ENCODE data around the gene WDR45B. TPM values are rescaled to one million over a fixed set of nuclear protein-coding genes. Genes with fewer than 3 reads are reported as not detected.

The WDR45B gene
- total and polyA plus RNA-seq, 9 donors = 51.9 to 71.6 (median 62.2) TPM

- DNase-seq = no peak
- Histone ChIP-seq H3K4me3 (ENCODE audit: low read length) (no peak overlapping the region), H3K27me3 (ENCODE audit: control insufficient read depth, insufficient read depth, low read length) (no peaks in the 10 kb centered on the region), H3K9me3 (replicated peaks; ENCODE audit: control insufficient read depth, low read depth, low read length) (no peaks in the 10 kb centered on the region), H3K4me1 (ENCODE audit: control insufficient read depth, insufficient read depth, low read length) (peaks cover 4% of the 10 kb centered on the region), H3K27ac (ENCODE audit: low read length) (no peak overlapping the region), H3K36me3 (ENCODE audit: control insufficient read depth, insufficient read depth, low read length) (peaks cover 75% of the 10 kb centered on the region)
- WGBS (ENCODE audit: insufficient coverage) = 73% methylated on average over 16 of the region's 22 CpGs
These were observed 32.1 kb downstream of the WDR45B start for GRCh38 chr17:82616021-82616711.

GRCh38 chr17:82615084-82616020, 32.9 kb downstream of the WDR45B start:
- 88% methylated on average over 42 of the region's 45 CpGs for WGBS (ENCODE audit: insufficient coverage)
- Histone ChIP-seq H3K4me1 (ENCODE audit: control insufficient read depth, insufficient read depth, low read length) (peaks cover 4% of the 10 kb centered on the region), H3K27ac (ENCODE audit: low read length) (no peak overlapping the region), H3K36me3 (ENCODE audit: control insufficient read depth, insufficient read depth, low read length) (peaks cover 74% of the 10 kb centered on the region), H3K4me3 (ENCODE audit: low read length) (no peak overlapping the region), H3K27me3 (ENCODE audit: control insufficient read depth, insufficient read depth, low read length) (no peaks in the 10 kb centered on the region), H3K9me3 (replicated peaks; ENCODE audit: control insufficient read depth, low read depth, low read length) (no peaks in the 10 kb centered on the region)
- DNase-seq = no peak

GRCh38 chr17:82614095-82614631, 34.1 kb downstream of the WDR45B start:
- no peak overlapping the region for H3K27ac ChIP-seq (ENCODE audit: low read length)
- WGBS (ENCODE audit: insufficient coverage) = 83% methylated on average over 8 of the region's 22 CpGs
- peaks cover 4% of the 10 kb centered on the region for H3K4me1 ChIP-seq (ENCODE audit: control insufficient read depth, insufficient read depth, low read length)
- H3K27me3 ChIP-seq (ENCODE audit: control insufficient read depth, insufficient read depth, low read length) = no peaks in the 10 kb centered on the region
- H3K9me3 ChIP-seq (replicated peaks; ENCODE audit: control insufficient read depth, low read depth, low read length) = no peaks in the 10 kb centered on the region
- peaks cover 70% of the 10 kb centered on the region for H3K36me3 ChIP-seq (ENCODE audit: control insufficient read depth, insufficient read depth, low read length)
- no peak for DNase-seq
- H3K4me3 ChIP-seq (ENCODE audit: low read length) = no peak overlapping the region

GRCh38 chr17:82613283-82614094, 34.8 kb downstream of the WDR45B start:
- WGBS (ENCODE audit: insufficient coverage) = 78% methylated on average over 37 of the region's 37 CpGs
- DNase-seq = no peak
- peaks cover 67% of the 10 kb centered on the region for H3K36me3 ChIP-seq (ENCODE audit: control insufficient read depth, insufficient read depth, low read length)
- no peak overlapping the region for H3K4me3 ChIP-seq (ENCODE audit: low read length)
- no peak overlapping the region for H3K27ac ChIP-seq (ENCODE audit: low read length)
- no peaks in the 10 kb centered on the region for H3K9me3 ChIP-seq (replicated peaks; ENCODE audit: control insufficient read depth, low read depth, low read length)
- no peaks in the 10 kb centered on the region for H3K27me3 ChIP-seq (ENCODE audit: control insufficient read depth, insufficient read depth, low read length)
- H3K4me1 ChIP-seq (ENCODE audit: control insufficient read depth, insufficient read depth, low read length) = peaks cover 4% of the 10 kb centered on the region

- DNase-seq = peak; percentile 65
- peaks cover 56% of the 10 kb centered on the region for H3K36me3 ChIP-seq (ENCODE audit: control insufficient read depth, insufficient read depth, low read length)
These were observed 36.8 kb downstream of the WDR45B start for GRCh38 chr17:82611140-82612058.

GRCh38 chr17:82609655-82610054, 38.6 kb downstream of the WDR45B start:
- no peak overlapping the region for H3K4me3 ChIP-seq (ENCODE audit: low read length)
- peaks cover 54% of the 10 kb centered on the region for H3K36me3 ChIP-seq (ENCODE audit: control insufficient read depth, insufficient read depth, low read length)
- H3K27ac ChIP-seq (ENCODE audit: low read length) = no peak overlapping the region
- H3K9me3 ChIP-seq (replicated peaks; ENCODE audit: control insufficient read depth, low read depth, low read length) = no peaks in the 10 kb centered on the region
- no peaks in the 10 kb centered on the region for H3K27me3 ChIP-seq (ENCODE audit: control insufficient read depth, insufficient read depth, low read length)
- H3K4me1 ChIP-seq (ENCODE audit: control insufficient read depth, insufficient read depth, low read length) = peaks cover 4% of the 10 kb centered on the region
- DNase-seq = no peak
- 80% methylated on average over 1 of the region's 4 CpGs for WGBS (ENCODE audit: insufficient coverage)

More at GRCh38 chr17:82611140-82612058, 36.8 kb downstream of the WDR45B start:
- Histone ChIP-seq H3K4me1 (ENCODE audit: control insufficient read depth, insufficient read depth, low read length) (peaks cover 4% of the 10 kb centered on the region), H3K4me3 (ENCODE audit: low read length) (no peak overlapping the region), H3K27ac (ENCODE audit: low read length) (no peak overlapping the region), H3K9me3 (replicated peaks; ENCODE audit: control insufficient read depth, low read depth, low read length) (no peaks in the 10 kb centered on the region), H3K27me3 (ENCODE audit: control insufficient read depth, insufficient read depth, low read length) (no peaks in the 10 kb centered on the region)
- WGBS (ENCODE audit: insufficient coverage) = 40% methylated on average over 7 of the region's 21 CpGs

GRCh38 chr17:82608816-82609215, 39.4 kb downstream of the WDR45B start:
- no peaks in the 10 kb centered on the region for H3K27me3 ChIP-seq (ENCODE audit: control insufficient read depth, insufficient read depth, low read length)
- DNase-seq = no peak
- WGBS (ENCODE audit: insufficient coverage) = 70% methylated on average over 5 of the region's 5 CpGs
- peaks cover 5% of the 10 kb centered on the region for H3K4me1 ChIP-seq (ENCODE audit: control insufficient read depth, insufficient read depth, low read length)
- no peak overlapping the region for H3K27ac ChIP-seq (ENCODE audit: low read length)
- no peaks in the 10 kb centered on the region for H3K9me3 ChIP-seq (replicated peaks; ENCODE audit: control insufficient read depth, low read depth, low read length)
- H3K4me3 ChIP-seq (ENCODE audit: low read length) = no peak overlapping the region
- peaks cover 53% of the 10 kb centered on the region for H3K36me3 ChIP-seq (ENCODE audit: control insufficient read depth, insufficient read depth, low read length)

GRCh38 chr17:82605939-82606600, 42.2 kb downstream of the WDR45B start:
- Histone ChIP-seq H3K9me3 (replicated peaks; ENCODE audit: control insufficient read depth, low read depth, low read length) (no peaks in the 10 kb centered on the region), H3K27ac (ENCODE audit: low read length) (no peak overlapping the region), H3K4me1 (ENCODE audit: control insufficient read depth, insufficient read depth, low read length) (peaks cover 21% of the 10 kb centered on the region), H3K27me3 (ENCODE audit: control insufficient read depth, insufficient read depth, low read length) (no peaks in the 10 kb centered on the region), H3K36me3 (ENCODE audit: control insufficient read depth, insufficient read depth, low read length) (peaks cover 70% of the 10 kb centered on the region), H3K4me3 (ENCODE audit: low read length) (no peak overlapping the region)
- 89% methylated on average over 7 of the region's 16 CpGs for WGBS (ENCODE audit: insufficient coverage)
- no peak for DNase-seq

- no peaks in the 10 kb centered on the region for H3K9me3 ChIP-seq (replicated peaks; ENCODE audit: control insufficient read depth, low read depth, low read length)
- WGBS (ENCODE audit: insufficient coverage) = 86% methylated on average over 2 of the region's 7 CpGs
- H3K4me3 ChIP-seq (ENCODE audit: low read length) = no peak overlapping the region
- H3K27me3 ChIP-seq (ENCODE audit: control insufficient read depth, insufficient read depth, low read length) = no peaks in the 10 kb centered on the region
- peaks cover 21% of the 10 kb centered on the region for H3K4me1 ChIP-seq (ENCODE audit: control insufficient read depth, insufficient read depth, low read length)
- H3K36me3 ChIP-seq (ENCODE audit: control insufficient read depth, insufficient read depth, low read length) = peaks cover 78% of the 10 kb centered on the region
- no peak overlapping the region for H3K27ac ChIP-seq (ENCODE audit: low read length)
- no peak for DNase-seq
These were observed 43.7 kb downstream of the WDR45B start for GRCh38 chr17:82604532-82604931.
